Mammary epithelial cell (primary cell): Measurements from ENCODE around the gene ICOSLG.

Experiments
- EZH2 ChIP-seq: IDR thresholded peaks from 2 replicates; pipeline ENCODE4 v1.6.1; 2012; ENCODE audit warnings: low read length, inconsistent platforms, borderline replicate concordance
- TF ChIP-seq, protein P1 (sequence below), 2 donors: IDR thresholded peaks in 1 of 2; conservative IDR thresholded peaks in 1 of 2; 2 replicates each; pipeline ENCODE4 v1.5.1; 2011 to 2012; ENCODE audit warnings: inconsistent platforms in 2 of 2, low read length in 2 of 2, mild to moderate bottlenecking in 2 of 2, control low read depth in 1 of 2, low read depth in 1 of 2; ENCODE audit not compliant: insufficient read depth in 1 of 2; ENCODE audit errors: extremely low read depth in 1 of 2

DNA sequence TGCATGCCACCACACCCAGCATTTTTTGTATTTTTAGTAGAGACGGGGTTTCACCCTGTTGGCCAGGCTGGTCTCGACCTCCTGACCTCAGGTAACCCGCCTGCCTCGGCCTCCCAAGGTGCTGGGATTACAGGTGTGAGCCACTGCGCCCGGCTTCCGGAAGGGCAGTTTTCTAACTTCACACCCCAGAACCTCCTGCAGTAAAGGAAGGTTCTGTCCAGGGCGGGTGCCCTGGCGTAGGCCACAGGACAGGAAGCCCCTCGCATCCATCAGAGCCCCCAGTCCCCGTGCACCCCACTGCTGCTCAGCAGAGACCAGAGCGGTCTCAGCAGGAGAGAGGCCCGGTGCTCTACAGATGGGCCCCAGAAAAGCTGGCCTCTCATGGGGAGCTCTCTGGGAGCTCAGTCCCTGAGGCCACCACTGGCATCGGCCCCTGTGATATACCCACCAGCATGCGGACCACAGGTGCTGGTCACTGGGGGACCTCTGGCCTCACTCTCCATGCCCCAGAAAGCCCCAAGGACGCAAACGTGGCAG is 25.1 kb upstream of the ICOSLG start:
- TF ChIP-seq, protein P1, sequence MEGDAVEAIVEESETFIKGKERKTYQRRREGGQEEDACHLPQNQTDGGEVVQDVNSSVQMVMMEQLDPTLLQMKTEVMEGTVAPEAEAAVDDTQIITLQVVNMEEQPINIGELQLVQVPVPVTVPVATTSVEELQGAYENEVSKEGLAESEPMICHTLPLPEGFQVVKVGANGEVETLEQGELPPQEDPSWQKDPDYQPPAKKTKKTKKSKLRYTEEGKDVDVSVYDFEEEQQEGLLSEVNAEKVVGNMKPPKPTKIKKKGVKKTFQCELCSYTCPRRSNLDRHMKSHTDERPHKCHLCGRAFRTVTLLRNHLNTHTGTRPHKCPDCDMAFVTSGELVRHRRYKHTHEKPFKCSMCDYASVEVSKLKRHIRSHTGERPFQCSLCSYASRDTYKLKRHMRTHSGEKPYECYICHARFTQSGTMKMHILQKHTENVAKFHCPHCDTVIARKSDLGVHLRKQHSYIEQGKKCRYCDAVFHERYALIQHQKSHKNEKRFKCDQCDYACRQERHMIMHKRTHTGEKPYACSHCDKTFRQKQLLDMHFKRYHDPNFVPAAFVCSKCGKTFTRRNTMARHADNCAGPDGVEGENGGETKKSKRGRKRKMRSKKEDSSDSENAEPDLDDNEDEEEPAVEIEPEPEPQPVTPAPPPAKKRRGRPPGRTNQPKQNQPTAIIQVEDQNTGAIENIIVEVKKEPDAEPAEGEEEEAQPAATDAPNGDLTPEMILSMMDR (conservative IDR thresholded peaks at IDR 0.05 in 1 of 2, IDR thresholded peaks at IDR 0.05 in 1 of 2; ENCODE audit: extremely low read depth in 1 of 2, insufficient read depth in 1 of 2, low read depth in 1 of 2, low read length in 2 of 2): no peak
- no peak for TF ChIP-seq EZH2
